GM18868 (cell line): ENCODE data around the gene EPB41L1.
A peak's percentile ranks its signal among the peaks of the same experiment; 100 is the strongest.

ENCODE experiments used
- ATAC-seq: cut with Tn5 transposase; IDR thresholded peaks from one replicate; pipeline ENCODE4 v1.9.1; 2021; ENCODE audit warnings: mild to moderate bottlenecking, moderate library complexity; ENCODE audit not compliant: unreplicated experiment

Gene EPB41L1

GRCh38 chr20:36154700-36155628, at the start of gene EPB41L1:
Gene EPB41L1 (plus strand): TSS chr20:36154740. CDS start chr20:36173778, 19,038 bp downstream.
- ATAC-seq, result no peak

GRCh38 chr20:36104856-36105255, 49.7 kb upstream of the EPB41L1 start:
- ATAC-seq, result no peak

GRCh38 chr20:36105711-36106226, 48.8 kb upstream of the EPB41L1 start:
- no peak for ATAC-seq

- no peak for ATAC-seq
Measured at GRCh38 chr20:36106606-36107005, 47.9 kb upstream of the EPB41L1 start.

- no peak for ATAC-seq
Measured at GRCh38 chr20:36107881-36108280, 46.7 kb upstream of the EPB41L1 start.

GRCh38 chr20:36109251-36109947, 45.1 kb upstream of the EPB41L1 start:
- no peak for ATAC-seq

- no peak for ATAC-seq
Measured at GRCh38 chr20:36110994-36111393, 43.5 kb upstream of the EPB41L1 start.

- no peak for ATAC-seq
Measured at GRCh38 chr20:36112112-36112511, 42.4 kb upstream of the EPB41L1 start.

- ATAC-seq, result no peak
Measured at GRCh38 chr20:36113036-36113435, 41.5 kb upstream of the EPB41L1 start.

- ATAC-seq, result peak; percentile 53
Measured at GRCh38 chr20:36113566-36114250, 40.8 kb upstream of the EPB41L1 start.

- no peak for ATAC-seq
Measured at GRCh38 chr20:36114707-36115106, 39.8 kb upstream of the EPB41L1 start.

GRCh38 chr20:36115925-36116324, 38.6 kb upstream of the EPB41L1 start:
- no peak for ATAC-seq

- ATAC-seq, result no peak
Measured at GRCh38 chr20:36116807-36117441, 37.6 kb upstream of the EPB41L1 start.

GRCh38 chr20:36117638-36118037, 36.9 kb upstream of the EPB41L1 start:
- no peak for ATAC-seq

GRCh38 chr20:36118371-36118770, 36.2 kb upstream of the EPB41L1 start:
- no peak for ATAC-seq

- no peak for ATAC-seq
Measured at GRCh38 chr20:36119537-36119936, 35.0 kb upstream of the EPB41L1 start.

GRCh38 chr20:36120241-36120640, 34.3 kb upstream of the EPB41L1 start:
- no peak for ATAC-seq

GRCh38 chr20:36120991-36121390, 33.5 kb upstream of the EPB41L1 start:
- ATAC-seq, result no peak

- no peak for ATAC-seq
Measured at GRCh38 chr20:36121981-36122930, 32.3 kb upstream of the EPB41L1 start.

- no peak for ATAC-seq
Measured at GRCh38 chr20:36122931-36123288, 31.6 kb upstream of the EPB41L1 start.
